Dorsolateral prefrontal cortex (tissue), 118 donors: Measurements from ENCODE around the gene PRTN3. TPM values are rescaled to one million over a fixed set of nuclear protein-coding genes. Genes with fewer than 3 reads are reported as not detected.

Experiments used
- microRNA-seq, 43 experiments: library from miRNA; unstranded; fragments of <30 nt; microRNA quantifications; one replicate each; pipeline ENCODE4 v1.2.0, GENCODE V29; 2022
- total RNA-seq, 120 experiments: library from RNA; stranded (reverse); gene quantifications; one replicate each; pipeline versions ENCODE4 v1.2.3 to v1.2.4, GENCODE V29; 2022

The PRTN3 gene
- total RNA-seq, 120 experiments from 2014 or later = 0.46 to 9.3 (median 1.0) TPM; not detected in 36

Small RNAs within 50 kb of the gene (microRNA-seq; reads per million reads assigned to microRNA genes)
- gene MIR3187 = 0.30 to 10.5 (median 2.3) reads per million in 43 experiments
- 0.31 to 25.4 (median 3.4) reads per million in 43 experiments for gene MIR4745

Other genes with a start within 250 kb of the PRTN3 start
- gene POLRMT, start 207.5 kb upstream of the PRTN3 start, total RNA-seq = 10 to 100 TPM; 27.8 to 91.2 (median 61.9) TPM
- 10 to 100 TPM in 2 of 120 experiments, 1 to 10 TPM in 118; 3.6 to 10.1 (median 5.8) TPM for gene FGF22, start 201.1 kb upstream of the PRTN3 start, total RNA-seq
- gene RNF126, start 177.8 kb upstream of the PRTN3 start, total RNA-seq = 10 to 100 TPM; 22.4 to 58.2 (median 41.2) TPM
- gene FSTL3, start 164.6 kb upstream of the PRTN3 start, total RNA-seq = 10 to 100 TPM in 118 of 120 experiments, 1 to 10 TPM in 2; 9.3 to 35.4 (median 18.1) TPM
- gene PRSS57, start 145.5 kb upstream of the PRTN3 start, total RNA-seq = under 1 TPM in 1 of 120 experiments, not detected in 119; 0.50 TPM
- gene PALM, start 132.1 kb upstream of the PRTN3 start, total RNA-seq = 100 to 1,000 TPM; 133 to 479 (median 272) TPM
- gene MISP, start 89.9 kb upstream of the PRTN3 start, total RNA-seq = 1 to 10 TPM in 3 of 120 experiments, under 1 TPM in 60, not detected in 57; 0.15 to 1.5 (median 0.35) TPM
- 100 to 1,000 TPM in 11 of 120 experiments, 10 to 100 TPM in 109; 40.5 to 125 (median 72.0) TPM for gene PTBP1, start 43.5 kb upstream of the PRTN3 start, total RNA-seq
- gene PLPPR3, start 19.0 kb upstream of the PRTN3 start, total RNA-seq = 10 to 100 TPM in 118 of 120 experiments, 1 to 10 TPM in 2; 7.9 to 52.2 (median 26.6) TPM
- 1 to 10 TPM in 59 of 120 experiments, under 1 TPM in 48, not detected in 13; 0.28 to 6.9 (median 1.1) TPM for gene AZU1, start 13.2 kb upstream of the PRTN3 start, total RNA-seq
- 1 to 10 TPM in 13 of 120 experiments, under 1 TPM in 14, not detected in 93; 0.47 to 5.3 (median 1.00) TPM for gene ELANE, start 11.3 kb downstream of the PRTN3 start, total RNA-seq
- 1 to 10 TPM in 102 of 120 experiments, under 1 TPM in 16, not detected in 2; 0.44 to 6.5 (median 1.9) TPM for gene CFD, start 18.7 kb downstream of the PRTN3 start, total RNA-seq
- gene MED16, start 52.2 kb downstream of the PRTN3 start, total RNA-seq = 100 to 1,000 TPM in 1 of 120 experiments, 10 to 100 TPM in 119; 48.8 to 100 (median 63.9) TPM
- gene RNU6-9, start 52.5 kb downstream of the PRTN3 start, total RNA-seq = not detected
- 10 to 100 TPM; 26.1 to 60.5 (median 37.5) TPM for gene R3HDM4, start 72.2 kb downstream of the PRTN3 start, total RNA-seq
- 1 to 10 TPM in 59 of 120 experiments, under 1 TPM in 56, not detected in 5; 0.29 to 3.5 (median 1.0) TPM for gene KISS1R, start 76.3 kb downstream of the PRTN3 start, total RNA-seq
- 10 to 100 TPM in 40 of 120 experiments, 1 to 10 TPM in 80; 3.8 to 17.6 (median 8.7) TPM for gene ARID3A, start 85.0 kb downstream of the PRTN3 start, total RNA-seq
- gene WDR18, start 143.3 kb downstream of the PRTN3 start, total RNA-seq = 10 to 100 TPM; 20.6 to 51.2 (median 30.3) TPM
- under 1 TPM in 3 of 120 experiments, not detected in 117; 0.13 to 0.76 (median 0.16) TPM for gene GRIN3B, start 159.4 kb downstream of the PRTN3 start, total RNA-seq
- 100 to 1,000 TPM in 119 of 120 experiments, 10 to 100 TPM in 1; 98.2 to 236 (median 132) TPM for gene TMEM259, start 180.1 kb downstream of the PRTN3 start, total RNA-seq
- gene RNU6-2, start 180.5 kb downstream of the PRTN3 start, total RNA-seq = not detected
- gene CNN2, start 185.6 kb downstream of the PRTN3 start, total RNA-seq = 10 to 100 TPM in 31 of 120 experiments, 1 to 10 TPM in 89; 1.1 to 28.7 (median 6.6) TPM
- 10 to 100 TPM; 12.5 to 56.5 (median 28.1) TPM for gene ABCA7, start 199.1 kb downstream of the PRTN3 start, total RNA-seq
- gene ARHGAP45, start 226.2 kb downstream of the PRTN3 start, total RNA-seq = 10 to 100 TPM in 55 of 120 experiments, 1 to 10 TPM in 65; 2.8 to 23.4 (median 9.5) TPM